HG02884 (cell line): ENCODE data around the gene TRAF6.
"Not testable (repeated sequence)": the region's sequence is repeated elsewhere in the genome, so short reads cannot be mapped to it uniquely, and the experiment has no call there.

Source experiments
- ATAC-seq: cut with Tn5 transposase; IDR thresholded peaks from one replicate; pipeline ENCODE4 v1.9.1; 2021; ENCODE audit warnings: mild to moderate bottlenecking, moderate library complexity; ENCODE audit not compliant: unreplicated experiment

TRAF6 gene

GRCh38 chr11:36509694-36510593 lies at the start of gene TRAF6:
Gene TRAF6, minus strand, starts transcription at chr11:36510272. Its CDS starts 8,757 bp downstream, at chr11:36501515.
- peak; percentile 95 for ATAC-seq

GRCh38 chr11:36558571-36559413 lies 48.7 kb upstream of the TRAF6 start:
- ATAC-seq, result peak; percentile 97

- ATAC-seq, result no peak
Measured at GRCh38 chr11:36557991-36558390, 47.9 kb upstream of the TRAF6 start.

DNA sequence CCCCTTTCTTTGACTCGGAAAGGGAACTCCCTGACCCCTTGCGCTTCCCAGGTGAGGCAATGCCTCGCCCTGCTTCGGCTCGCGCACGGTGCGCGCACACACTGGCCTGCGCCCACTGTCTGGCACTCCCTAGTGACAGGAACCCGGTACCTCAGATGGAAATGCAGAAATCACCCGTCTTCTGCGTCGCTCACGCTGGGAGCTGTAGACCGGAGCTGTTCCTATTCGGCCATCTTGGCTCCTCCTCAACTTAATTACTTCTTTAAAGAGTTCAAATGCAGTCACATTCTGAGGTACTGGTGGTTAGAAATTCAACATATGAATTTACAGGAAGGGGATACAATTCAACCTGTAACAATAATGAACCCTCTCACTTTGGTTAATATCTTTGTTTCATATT lies 47.3 kb upstream of the TRAF6 start:
- not testable (repeated sequence) for ATAC-seq

GRCh38 chr11:36550385-36551115 lies 40.5 kb upstream of the TRAF6 start:
- ATAC-seq, result no peak

DNA sequence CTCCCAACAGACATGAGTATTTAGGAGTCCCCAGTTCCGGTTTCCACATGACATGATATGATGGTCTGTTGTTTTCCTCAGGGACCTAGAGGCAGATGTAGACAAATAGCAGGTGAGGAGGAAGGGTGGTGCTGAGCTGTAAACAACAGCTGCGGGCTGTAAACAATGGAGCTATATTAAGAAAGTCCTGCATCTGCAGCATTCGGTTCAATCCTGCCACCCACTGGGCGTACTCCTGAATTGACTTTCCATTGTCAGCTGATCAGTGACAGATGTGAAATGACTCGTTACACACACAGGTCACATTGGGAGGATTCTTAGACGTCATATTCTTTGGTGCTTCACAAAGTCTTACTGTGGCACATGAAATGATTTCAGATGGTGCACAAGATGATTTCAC lies 30.9 kb upstream of the TRAF6 start:
- ATAC-seq, result peak; percentile 100

DNA sequence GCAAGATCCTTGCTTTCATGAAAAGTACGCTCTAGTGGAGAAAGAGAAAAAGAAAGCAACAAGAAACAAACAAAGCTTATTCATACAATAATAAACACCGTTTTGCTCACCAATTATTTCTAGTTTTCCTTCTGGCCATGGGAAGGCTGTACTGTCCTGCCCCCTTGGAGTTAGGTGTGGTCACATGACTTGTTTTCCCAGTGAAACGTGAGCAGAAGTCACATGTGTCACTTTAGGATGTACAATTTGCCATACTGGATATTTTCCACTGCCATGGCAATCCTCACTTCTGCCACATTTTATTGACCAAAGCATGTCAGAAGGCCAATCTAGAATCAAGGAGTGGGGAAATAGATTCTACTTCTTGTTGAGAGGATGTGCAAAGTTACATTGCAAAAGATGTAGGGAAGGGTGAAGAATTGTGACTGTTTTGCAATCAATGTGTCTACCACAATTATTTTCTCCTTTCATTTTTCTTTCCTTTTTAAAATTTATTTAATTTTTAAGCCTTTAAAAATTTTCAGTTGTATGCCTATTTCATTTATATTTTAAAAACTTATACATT lies 24.3 kb upstream of the TRAF6 start:
- ATAC-seq, result no peak

DNA sequence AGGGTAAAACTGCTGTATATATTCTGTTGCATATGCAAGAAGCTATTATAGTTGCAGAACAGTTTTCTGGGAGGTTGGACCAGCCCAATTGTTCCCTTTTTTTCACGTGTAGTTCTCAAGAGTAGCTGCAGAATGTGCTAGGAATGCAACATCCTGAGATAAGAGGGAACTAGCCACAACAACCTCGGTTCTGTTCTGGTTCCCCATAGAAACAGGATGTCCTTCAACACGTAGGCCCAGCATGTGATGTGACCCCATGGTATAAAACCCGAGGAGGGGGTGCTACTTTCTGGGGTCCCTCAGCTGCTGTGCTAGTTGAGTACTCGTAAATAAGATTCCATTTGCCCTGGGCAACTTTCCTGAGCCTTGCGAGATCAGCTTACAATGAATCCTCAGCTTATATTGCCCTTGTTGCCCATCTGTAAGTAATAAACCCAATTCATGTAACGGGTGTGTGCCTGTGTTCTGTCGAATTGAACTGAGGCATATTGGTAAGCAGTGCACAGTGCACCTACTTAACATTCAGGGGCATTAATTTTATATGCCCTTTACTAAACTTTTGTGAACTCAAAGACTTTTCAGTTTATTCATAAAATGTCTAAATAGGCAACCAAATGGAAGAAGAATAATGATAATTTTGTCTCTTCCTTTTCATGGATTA lies 23.0 kb upstream of the TRAF6 start:
- no peak for ATAC-seq

GRCh38 chr11:36530840-36531239 lies 20.8 kb upstream of the TRAF6 start:
- ATAC-seq, result no peak

DNA sequence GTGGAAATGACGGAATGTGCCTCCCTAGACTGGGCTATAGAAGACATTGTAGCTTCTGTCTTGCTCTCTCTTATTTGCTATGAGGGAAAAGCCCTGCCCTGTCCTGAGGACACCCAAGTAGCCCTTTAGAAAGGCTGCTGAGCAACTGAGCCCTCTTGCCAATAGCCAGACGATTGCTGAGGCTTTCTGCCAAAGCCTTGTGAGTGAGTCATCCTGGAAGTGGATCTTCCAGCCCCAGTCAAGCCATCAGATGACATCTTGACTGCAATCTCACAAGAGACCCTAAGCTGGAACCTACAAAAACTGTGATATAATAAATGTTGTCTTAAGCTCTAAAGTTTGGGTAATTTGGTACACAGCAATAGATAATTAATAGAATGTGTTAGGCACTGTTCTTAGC lies 3.9 kb upstream of the TRAF6 start:
- no peak for ATAC-seq

DNA sequence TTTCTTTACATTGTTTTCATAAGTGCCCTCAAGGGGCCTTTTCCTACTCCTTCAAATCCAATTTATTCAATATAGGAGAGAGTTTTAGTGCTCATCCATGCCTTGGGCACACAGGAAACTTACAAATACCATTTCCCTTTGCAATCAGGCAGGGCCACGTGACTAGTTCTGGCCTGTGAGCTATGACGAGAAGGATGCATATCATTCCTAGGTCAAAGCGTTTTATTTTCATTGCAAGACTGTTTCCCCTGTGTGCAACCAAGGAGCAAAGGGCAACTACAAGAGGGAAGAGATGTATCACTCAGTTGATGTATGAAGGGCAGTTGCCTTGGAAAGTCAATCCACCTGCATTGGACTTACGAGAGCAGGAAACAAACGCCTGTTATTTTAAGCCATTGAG lies 1.9 kb upstream of the TRAF6 start:
- no peak for ATAC-seq

DNA sequence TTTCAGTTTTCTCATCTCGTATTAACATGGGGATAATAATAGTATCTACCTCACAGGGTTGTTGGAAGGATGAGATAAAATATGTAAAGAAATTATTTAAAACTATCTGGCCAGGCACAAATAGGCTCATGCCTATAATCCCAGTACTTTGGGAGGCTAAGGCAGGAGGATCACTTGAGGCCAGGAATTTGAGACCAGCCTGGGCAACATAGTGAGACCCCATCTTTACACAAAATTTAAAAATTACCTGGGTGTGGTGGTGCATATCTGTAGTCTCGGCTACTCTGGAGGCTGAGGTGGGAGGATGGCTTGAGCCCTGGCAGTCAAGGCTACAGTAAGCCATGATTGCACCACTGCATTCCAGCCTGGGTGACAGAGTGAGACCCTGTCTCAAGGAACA lies 990 bp upstream of the TRAF6 start:
- not testable (repeated sequence) for ATAC-seq

GRCh38 chr11:36510594-36510942 lies 496 bp upstream of the TRAF6 start:
- no peak for ATAC-seq

DNA sequence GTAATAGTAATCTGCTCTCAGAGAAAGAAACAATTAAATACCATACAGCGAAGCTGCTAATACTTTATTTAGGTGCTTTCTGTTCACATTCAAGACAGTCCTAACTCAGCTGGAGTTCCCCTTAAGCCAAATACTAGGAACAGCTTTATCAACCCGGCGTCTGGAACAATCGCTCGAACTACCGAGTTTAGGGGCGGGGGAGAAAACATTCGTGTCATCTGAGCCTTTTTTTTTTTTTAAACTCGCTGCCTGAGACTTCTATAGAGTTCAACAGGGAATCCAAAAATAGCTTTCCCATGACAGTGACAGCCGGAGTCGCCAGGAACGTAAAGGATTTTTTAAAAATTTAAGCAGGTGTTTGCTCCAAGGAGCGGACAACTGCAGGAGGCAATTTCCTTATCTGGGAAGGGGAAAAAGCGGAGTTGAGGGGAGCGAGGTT lies 852 bp downstream of the TRAF6 start:
- ATAC-seq, result peak; percentile 19

GRCh38 chr11:36508743-36509142 lies 1.3 kb downstream of the TRAF6 start:
- ATAC-seq, result no peak

DNA sequence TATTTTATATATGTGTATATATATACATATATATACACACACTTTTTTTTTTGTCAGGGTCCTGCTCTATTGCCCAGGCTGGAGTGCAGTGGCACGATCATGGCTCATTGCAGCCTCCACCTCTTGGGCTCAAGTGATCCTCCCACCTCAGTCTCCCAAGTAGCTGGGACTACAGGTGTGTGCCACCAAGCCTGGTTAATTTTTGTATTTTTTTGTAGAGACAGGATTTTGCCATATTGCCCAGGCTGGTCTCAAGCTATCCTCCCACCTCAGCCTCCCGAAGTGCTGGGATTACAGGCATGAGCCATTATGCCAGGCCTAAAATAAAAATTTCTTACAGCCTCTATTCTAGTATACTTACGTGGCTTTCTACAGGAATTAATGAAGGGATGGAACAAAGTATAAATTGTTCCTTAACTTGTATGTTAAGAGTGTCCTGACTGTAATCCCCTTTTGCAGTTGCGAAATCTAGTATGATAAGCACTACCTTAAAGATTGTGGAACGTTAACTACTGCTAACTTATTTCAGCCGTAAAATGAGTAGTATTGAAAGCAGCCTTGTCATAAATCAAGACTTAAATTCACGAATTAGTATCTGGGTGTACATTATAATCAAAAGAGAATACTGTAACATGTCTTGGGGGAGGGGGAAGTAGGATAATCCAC lies 2.1 kb downstream of the TRAF6 start:
- no peak for ATAC-seq

DNA sequence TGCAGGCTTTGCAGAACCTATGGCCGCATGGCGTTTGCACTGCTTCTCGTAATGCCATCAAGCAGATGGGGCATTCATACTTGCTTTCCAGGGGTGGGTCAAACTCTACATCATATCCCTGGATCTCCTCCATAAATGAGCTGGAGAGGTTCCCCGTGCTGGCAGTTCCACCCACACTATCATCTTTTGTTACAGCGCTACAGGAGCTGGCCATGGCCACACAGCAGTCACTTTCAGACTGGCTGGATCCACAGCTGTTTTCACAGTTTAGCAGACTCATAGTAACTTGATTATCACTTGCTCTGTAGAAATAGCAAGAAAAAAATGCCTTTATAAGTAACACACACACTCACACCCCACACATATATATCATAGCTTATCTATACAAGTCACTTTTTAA lies 8.8 kb downstream of the TRAF6 start:
- no peak for ATAC-seq

DNA sequence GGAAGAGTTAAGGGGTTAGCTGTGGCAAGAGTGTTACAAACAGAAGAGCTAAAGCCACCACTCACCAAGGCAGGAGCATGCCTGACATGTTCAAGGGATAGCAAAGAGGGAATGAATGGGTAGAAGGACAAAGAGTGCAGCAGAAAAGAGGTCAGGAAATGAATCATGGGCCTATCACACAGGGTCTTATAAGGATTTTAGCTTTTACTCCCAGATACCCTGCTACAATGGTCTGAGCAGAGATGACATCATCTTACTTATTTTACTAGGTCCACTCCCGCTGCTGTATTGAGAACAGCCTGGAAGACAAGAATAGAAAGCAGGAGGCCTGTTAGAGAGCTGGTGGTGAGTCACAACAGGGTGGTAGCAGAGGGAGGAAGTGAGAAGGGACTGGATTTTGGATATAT lies 9.8 kb downstream of the TRAF6 start:
- ATAC-seq, result peak; percentile 98

DNA sequence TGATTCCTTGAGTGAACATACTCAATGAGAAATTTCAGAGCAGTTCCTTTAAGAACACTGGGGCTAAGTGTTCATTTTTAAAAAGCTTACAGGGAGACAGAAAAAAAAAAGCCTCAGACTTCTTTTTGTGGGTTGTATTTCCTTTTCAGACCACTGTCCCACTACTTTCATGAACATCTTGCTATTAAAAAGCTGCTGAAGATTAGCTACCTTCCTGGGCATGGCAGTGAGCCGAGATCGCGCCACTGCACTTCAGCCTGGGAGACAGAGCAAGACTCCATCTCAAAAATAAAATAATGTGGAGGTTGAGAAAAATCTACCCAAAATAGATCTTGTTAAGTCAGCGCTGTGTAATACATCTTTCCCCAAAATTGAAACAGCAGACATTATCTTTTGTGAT lies 10.8 kb downstream of the TRAF6 start:
- ATAC-seq, result no peak

- no peak for ATAC-seq
Measured at GRCh38 chr11:36498721-36499120, 11.4 kb downstream of the TRAF6 start.
